NCI-H1092 (cell line): Measurements from ENCODE around the gene MLEC.
A peak's percentile ranks its signal among the peaks of the same experiment; 100 is the strongest.

Experiments used
- DNase-seq: peaks from one replicate; lab custom pipeline; 2025; lab: John Stamatoyannopoulos, UW

The MLEC gene, protein sequence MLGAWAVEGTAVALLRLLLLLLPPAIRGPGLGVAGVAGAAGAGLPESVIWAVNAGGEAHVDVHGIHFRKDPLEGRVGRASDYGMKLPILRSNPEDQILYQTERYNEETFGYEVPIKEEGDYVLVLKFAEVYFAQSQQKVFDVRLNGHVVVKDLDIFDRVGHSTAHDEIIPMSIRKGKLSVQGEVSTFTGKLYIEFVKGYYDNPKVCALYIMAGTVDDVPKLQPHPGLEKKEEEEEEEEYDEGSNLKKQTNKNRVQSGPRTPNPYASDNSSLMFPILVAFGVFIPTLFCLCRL

DNA sequence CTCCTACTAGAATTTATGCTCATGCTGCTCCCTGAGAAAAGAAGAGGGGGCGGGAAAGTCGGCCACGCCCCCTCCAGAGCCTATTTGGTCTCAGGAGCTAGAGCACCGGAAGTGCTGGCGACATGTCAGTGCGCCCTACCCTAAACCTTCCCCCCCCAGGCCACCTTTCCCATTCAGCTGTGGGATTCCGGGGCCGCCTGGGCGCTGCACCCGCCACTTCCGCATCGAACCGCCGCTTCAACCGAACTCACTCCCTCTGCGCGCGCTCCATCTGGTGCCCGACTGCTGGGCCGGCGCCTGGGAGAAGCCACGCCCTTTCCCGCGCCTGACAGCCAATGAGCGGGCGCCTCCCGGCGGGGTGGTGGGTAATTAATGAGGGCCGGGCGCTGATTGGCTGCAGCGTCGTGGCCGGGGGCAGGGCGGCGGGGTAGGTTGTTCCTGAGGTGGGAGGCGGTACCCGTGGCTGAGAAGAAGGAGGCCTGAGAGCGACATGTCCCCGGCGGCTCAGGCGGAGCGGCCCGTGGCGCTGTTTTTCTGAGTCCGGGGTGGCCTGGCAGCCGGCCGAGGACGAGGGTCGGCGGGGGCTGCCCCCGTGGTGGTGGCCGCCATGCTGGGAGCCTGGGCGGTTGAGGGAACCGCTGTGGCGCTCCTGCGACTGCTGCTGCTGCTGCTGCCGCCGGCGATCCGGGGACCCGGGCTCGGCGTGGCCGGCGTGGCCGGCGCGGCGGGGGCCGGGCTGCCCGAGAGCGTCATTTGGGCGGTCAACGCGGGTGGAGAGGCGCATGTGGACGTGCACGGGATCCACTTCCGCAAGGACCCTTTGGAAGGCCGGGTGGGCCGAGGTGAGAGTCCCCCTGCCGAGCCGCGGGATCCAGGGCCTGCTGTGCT lies at the start of gene MLEC:
MLEC (plus strand) TSS at position 460 of the 888 bp plus-strand sequence; CDS start at position 608, 148 bp downstream.
- peak; percentile 95 for DNase-seq

DNA sequence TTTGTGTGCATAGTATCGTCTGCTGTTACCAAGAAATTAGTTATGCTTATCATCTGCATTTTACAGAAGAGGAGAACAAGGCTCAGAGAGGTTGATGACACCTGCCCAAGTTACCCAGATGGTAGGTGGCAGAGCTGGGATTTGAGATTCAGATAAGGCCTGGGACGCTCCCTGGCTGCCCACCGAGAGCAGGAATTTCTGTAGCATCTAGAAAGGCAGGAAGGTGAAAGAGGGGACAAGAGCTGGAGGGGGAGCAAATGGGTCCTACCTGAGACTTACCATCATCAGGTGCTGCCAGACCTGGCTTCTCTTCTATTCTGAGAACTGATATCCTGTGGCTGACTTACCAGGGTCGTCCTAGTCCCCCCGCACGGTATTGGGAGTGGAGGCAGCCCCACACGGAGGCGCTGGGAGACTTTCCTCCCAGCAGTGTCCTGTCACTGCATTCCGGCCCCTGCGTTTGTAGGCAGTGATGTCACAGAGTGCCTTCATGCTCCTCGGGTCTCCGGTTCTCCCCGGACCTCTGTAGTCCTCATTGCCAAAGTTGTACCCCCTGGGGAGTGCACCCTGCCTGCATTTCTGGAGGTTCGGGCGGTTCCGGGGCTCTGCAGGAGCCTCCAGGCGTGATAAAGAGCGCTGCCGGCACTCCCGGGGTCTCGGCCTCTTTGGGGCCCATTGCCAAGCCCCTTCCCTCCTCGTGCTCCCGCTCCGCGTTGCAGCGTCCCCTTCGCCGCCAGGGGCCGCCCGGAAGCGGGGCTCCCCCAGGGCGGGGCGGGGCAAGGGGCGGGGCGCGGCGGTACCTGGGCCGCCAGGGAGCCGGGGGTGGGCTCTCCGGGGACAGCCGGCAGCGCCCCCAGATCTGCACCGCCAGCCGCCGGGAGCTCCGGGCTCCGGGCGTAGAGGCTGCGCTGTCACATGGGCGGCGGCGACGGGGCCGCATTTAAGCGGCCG lies 46.9 kb upstream of the MLEC start, which contains the start of gene CABP1:
CABP1 (plus strand) TSS at position 856 of the 951 bp plus-strand sequence; CDS start at position 916, 60 bp downstream.
- no peak for DNase-seq

DNA sequence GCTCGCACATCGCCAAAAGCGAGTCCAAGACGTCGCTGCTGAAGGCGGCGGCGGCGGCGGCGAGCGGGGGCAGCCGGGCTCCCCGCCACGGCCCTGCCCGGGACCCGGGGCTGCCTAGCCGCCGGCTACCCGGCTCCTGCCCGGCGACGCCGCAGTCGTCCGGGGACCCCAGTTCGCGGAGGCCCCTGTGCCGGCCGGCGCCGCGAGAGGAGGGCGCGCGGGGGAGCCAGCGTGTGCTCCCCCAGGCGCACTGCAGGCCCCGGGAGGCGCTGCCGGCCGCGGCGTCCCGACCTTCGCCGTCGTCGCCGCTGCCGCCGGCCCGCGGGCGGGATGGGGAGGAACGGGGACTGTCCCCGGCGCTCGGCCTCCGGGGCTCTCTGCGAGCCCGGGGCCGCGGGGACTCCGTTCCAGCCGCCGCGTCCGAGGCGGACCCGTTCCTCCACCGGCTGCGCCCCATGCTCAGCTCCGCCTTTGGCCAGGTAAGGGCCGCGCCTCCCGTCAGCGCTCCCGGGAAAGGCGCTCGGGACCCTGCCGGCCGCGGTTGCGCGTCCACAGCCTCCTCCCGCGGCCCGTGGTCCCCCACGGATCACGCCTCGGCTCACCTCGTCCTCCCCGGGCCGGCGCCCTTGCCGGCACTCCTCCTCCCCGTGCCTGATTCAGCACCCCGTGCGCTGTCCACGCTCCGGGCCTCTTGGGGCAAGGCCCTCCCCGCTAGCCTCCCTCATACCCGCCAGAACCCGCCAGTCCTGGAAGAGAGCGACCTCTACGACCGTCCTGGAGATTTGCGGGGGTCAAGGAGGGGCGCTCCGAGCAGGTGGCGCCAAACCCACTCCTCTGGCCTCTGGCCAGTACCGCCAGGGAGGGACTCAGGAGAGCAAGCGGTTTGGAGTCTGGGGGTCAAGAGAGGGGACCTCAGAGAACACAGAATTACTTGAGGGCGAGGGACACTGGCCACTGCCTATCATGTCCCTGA lies 45.8 kb upstream of the MLEC start:
- no peak for DNase-seq

DNA sequence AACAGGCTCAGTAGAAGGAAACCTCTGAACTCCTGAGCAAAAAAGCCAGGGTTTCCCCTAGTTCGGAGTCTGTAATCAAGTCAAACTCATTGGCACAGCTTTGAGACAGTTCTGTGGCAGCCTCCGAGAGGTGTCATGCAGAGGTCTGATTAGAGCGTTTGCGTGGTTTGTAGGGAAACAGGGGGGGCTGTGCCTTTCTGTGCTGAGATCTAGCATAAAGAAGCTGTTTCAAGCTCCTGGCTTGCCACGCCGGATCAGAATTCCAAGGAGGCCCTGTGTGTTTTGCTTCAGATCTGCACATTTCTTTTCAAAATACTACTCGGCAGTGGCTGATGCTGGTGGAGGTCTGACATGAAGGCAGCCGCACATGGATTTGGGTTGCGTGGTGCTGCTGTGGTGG lies 44.8 kb upstream of the MLEC start:
- DNase-seq = no peak

DNA sequence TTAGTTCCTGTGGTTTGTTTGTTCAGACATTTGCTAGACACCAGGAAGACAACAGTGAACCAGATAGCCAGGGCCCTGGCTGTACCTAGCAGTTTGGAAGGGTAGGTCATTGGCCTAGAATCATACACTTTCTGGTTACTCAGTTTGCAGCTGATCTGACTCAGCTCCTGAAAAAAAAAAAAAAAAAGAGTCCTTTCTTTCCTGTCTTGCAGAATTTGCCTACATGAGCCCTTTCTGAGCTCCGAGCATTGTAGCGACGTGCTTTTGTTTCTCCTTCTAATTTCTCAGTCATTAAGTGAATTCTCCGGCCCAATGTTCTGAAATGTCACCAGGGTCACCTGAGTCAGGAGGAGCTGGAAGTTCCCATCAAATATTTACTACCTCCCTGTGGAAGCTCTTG lies 44.1 kb upstream of the MLEC start:
- DNase-seq = no peak

DNA sequence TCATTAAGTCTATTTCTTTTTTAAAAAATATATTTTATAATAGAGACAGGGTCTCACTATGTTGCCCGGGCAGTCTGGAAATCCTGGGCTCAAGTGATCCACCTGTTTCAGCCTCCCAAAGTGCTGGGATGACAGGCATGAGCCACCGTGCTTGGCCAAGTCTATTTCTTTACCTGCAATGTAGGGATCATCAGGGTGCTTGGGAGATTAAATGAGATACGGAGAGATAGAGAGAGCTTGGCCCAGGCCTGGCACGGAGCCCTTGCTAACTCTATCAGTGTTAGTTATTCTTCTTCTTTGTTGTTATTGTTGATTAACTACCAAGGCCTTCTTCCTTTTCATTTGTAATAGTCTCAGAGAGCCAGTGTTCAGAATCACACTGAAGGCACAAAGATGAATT lies 43.4 kb upstream of the MLEC start:
- DNase-seq = no peak

DNA sequence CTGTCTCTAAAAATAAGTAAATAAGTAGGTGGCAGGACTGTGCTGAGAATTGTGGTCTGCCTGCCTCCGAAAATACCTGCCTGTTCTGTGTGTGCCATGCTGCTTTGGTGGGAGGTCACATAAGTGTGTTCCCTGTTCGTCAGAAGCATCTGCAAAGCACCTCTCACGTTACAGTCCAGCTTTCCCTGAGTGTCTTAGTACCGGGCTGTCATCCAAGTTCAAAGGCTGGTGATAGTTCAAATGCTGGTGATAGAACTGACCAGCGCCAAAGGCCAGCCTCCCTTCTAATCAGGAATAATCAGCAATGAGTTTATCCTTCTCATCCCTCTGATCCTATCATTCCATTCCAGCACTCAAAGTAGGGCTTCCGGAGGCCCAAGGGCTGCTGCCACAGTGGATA lies 40.9 kb upstream of the MLEC start:
- no peak for DNase-seq

DNA sequence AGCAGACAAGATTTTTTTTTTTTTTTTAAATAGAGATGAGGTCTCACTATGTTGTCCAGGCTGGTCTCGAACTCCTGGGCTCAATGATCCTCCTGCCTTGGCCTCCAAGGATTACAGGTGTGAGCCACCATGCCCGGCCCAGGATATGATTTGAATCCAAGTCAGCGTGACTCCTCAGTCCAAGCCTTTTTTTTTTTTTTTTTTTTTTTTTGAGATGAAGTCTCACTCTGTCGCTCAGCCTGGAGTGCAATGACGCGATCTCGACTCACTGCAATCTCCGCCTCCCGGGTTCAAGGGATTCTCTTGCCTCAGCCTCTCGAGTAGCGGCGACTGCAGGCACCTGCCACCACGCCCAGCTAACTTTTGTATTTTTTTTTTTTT lies 39.6 kb upstream of the MLEC start:
- DNase-seq = no peak

DNA sequence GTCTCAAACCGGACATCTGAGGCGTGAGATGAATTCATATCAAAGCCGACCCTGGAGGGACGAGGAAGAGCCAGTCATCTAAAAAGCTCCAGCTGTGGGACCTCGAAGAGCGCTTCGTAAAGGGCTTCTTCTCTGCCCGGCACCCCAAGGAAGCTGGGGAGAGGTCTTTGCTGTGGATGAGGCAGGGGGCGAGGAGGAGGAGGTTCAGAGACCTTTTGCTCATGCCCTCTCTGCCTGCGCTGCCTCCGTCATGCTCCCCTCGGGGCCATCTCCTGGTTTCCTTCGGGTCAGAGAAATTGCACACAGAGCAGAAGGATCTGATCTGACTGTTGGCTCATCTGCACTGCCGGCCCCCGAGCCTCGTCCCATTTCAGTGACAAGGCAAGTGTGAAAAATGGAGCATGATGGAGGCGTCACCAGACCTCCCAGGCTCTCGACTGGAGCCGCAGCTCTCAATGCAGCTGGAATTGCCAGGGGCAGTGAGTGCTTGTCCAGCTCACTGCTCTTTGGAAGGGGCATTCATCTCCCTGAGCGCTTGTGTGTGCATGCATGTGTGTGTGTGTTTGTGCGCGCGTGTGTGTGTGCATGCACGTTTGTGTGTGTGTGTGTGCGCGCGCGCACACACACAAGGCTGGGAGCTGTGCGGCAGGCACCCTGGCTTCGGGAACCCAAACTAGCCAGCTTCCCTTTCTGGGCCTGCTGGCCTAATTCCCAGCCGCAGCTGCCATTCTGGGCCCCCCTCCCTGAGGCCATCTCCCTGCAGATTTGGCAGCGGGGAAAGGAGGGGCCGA lies 37.3 kb upstream of the MLEC start:
- no peak for DNase-seq

DNA sequence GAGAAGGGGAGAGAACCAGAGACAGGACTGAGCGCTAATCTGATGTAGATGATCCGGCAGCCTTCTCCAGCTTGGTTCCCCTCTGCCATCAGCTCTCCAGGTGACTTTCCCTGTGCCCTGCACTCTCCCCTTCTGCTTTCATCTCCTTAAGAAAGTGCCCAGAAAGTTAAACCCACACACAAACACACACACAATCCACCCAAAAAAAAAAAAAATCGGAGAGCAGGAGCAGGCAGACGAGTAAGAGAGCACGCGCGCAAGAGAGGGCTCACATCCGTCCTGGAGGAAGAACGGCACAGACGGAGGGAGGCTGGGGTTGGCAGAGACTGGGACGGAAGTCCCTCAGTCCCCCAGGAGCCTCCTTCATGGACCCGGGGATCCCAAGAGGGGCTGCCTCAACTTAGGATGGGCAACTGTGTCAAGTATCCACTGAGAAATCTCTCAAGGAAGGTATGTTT lies 36.7 kb upstream of the MLEC start:
- DNase-seq = no peak

DNA sequence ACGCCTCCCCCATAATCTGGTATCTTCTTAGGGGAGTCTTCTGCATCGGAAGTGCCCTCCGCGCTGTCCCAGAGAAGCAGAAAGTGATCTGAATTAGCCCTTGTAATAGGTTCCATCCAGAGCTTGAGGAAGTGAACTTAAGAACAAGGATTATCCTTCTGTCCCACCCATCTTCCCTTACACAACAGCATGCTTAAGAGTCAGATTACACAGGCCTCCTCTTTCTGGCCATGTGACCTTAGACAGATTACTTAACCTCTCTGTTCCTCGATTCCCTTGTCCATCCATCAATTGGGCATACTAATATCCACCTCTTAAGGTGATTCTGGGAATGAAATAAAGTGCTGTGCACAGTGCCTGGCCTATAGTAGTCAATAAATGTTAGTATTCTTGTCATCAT lies 35.1 kb upstream of the MLEC start:
- DNase-seq = no peak

DNA sequence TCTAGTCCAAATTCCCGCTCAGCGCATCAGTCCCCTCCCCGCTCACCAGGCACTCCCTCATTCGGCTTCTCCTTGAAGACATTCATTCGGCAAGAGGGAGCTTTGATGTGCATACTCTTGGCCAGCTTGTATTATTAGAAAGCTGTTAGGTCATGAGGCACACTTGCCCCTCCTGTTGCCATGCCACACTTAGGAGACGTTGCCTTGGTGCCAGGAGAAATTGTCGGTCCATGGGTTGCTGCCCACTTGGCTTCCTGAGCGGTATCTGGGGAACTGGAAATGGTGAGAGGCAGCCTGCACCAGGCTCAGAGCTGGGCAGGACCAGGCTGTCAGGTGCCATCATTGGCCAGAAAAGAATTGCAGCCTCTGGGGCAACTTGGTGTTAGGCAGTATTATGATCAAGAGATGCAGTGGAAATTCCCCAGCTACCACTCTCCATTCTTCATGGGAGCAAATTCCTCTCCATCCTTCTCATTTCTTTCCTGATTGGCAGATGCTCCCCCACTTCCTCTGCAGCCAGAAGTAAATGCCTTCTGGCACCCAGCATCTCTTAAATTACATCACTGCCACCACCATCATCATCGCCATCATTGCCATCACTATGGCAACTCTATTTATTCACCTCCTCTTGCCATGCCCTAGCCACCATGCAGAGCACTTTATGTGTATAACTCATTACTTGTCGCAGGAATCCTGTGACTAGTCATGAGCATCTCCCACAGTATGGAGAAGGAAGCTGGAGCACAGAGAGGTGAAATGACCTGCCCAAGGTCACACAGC lies 34.1 kb upstream of the MLEC start:
- DNase-seq = no peak

DNA sequence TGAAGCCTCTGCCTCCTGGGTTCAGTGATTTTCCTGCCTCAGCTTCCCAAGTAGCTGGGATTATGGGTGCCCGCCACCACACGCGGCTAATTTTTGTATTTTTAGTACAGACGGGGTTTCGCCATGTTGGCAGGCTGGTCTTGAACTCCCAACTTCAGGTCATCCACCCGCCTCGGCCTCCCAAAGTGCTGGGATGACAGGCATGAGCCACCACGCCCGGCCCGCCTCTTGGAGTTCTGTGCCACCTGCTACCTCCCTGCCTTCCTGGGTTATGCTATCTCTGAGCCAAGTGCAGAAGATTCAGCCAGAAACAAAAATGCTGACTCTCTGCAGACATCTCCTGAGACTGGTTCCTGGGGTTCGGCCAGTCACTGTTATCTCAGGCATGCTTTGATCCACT lies 33.3 kb upstream of the MLEC start:
- DNase-seq = no peak

DNA sequence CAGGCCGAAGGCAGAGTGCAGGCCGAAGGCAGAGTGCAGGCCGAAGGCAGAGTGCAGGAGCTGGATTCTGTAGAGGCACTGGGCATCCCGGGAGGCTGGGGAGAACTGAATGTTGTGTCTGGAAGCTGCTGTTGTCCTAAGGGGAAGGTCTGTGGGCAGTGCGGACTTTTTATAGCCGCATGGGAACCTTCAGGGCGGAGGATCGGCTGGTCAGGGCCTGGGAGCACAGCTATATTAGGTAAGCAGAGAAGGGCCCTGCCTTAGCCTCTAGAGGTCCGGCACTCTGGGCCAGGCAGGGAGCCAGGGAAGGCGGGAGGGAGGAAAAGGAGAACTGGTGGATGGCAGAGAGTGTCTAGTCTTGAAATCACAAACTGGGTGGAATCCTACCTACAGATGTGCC lies 32.3 kb upstream of the MLEC start:
- no peak for DNase-seq

DNA sequence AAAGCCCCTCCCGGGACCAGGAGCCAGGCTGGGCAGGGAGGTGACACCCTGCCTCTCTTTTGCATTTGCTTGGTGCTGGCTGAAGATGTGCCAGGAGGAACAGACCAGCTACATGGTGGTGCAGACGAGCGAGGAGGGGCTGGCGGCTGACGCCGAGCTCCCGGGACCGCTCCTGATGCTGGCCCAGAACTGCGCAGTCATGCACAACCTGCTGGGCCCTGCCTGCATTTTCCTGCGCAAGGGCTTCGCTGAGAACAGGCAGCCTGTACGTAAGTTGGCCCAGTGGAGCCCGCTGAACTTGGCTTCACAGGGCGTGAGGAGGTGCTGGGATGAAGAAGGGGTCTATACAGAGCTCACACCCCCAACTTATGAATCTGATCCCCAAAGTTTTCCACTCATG lies 30.9 kb upstream of the MLEC start:
- no peak for DNase-seq

DNA sequence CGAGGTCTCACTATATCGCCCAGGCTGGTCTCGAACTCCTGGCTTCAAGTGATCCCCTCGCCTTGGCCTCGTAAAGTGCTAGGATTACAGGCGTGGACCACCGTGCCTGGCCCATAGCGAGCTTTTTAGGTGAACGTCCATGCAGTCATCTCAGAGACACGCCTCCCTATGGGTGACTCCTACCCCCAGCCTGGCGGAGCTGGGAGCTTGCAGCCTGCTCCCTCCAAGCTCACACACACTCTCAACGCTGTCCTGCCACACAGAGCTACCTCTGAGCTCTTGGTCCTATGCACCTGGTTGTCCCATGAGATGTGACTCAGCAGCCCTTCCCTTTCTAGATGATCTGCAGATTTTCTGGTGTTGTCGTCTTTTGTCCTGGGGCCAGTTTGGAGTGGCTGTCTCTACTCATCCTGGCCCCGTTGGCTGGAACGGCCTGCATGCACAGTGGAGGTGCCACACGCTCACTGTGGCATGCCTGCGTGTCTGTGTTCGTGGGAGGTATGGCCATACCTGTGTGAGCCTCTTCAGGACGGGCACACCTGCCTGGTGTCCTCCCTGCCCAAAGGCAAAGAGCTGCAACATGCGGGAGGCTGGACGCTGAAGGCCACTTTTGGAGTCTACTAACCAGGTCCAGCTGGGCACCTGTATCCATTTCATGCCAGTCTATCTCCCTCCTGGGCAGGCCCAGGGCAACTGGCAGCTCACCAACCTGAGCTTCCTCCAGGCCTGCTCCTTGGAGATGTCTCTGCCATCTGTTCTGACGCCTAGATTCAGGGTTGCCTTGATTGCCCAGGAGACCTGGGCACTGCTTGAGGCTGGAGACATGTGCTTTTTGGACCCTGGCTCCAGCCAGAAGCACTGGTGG lies 28.4 kb upstream of the MLEC start:
- DNase-seq = no peak

DNA sequence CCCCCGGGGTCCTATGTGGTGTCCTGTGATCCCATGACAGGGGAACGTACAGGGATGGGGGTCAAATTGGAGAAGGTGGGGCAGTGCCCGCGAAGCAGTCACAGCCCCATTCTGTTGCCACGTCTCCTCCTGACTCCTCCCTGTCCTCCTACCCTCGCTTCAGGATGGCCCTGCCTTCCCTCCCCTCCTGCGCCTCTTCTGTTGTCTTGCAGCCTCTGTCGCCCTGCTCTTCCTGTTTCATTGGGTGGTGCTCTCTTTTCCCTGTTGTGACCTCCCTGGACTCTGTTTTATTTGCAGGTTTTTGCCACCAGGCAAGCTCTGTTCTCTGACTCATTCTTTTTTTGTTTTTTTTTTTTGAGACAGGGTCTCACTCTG lies 27.8 kb upstream of the MLEC start:
- DNase-seq = no peak

DNA sequence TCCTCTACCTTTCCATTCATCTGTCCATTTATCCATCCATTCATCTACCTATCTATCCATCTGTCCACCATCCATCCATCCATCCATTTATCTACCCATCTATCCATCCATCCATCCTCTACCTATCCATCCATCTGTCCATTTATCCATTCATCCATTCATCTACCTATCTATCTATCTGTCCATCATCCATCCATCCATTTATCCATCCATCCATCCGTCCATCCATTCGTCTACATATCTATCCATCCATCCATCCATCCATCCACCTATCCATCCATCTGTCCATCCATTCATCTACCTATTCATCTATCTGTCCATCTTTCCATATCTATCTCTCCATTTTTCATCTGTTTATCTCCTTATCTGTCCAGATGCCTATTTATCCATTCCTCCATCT lies 25.5 kb upstream of the MLEC start:
- DNase-seq = no peak
